GM12873 (cell line): ENCODE measurements around the gene ASIC4.

Source experiments
- CTCF ChIP-seq: IDR thresholded peaks from 2 replicates; pipeline ENCODE4 v1.5.1; 2012; ENCODE audit warnings: low read depth, mild to moderate bottlenecking, moderate library complexity, low read length, control low read depth; ENCODE audit not compliant: insufficient read depth; ENCODE audit errors: missing control alignments

Gene ASIC4

GRCh38 chr2:219545295-219545942 is 31.1 kb downstream of the ASIC4 start:
- no peak for TF ChIP-seq CTCF

- TF ChIP-seq CTCF = no peak
Observed at GRCh38 chr2:219545943-219546352, 31.7 kb downstream of the ASIC4 start.

GRCh38 chr2:219547621-219548020 is 33.3 kb downstream of the ASIC4 start:
- no peak for TF ChIP-seq CTCF

GRCh38 chr2:219548990-219549389 is 34.7 kb downstream of the ASIC4 start:
- no peak for TF ChIP-seq CTCF

GRCh38 chr2:219549619-219550018 is 35.3 kb downstream of the ASIC4 start:
- TF ChIP-seq CTCF = no peak

- no peak for TF ChIP-seq CTCF
Observed at GRCh38 chr2:219551441-219552381, 37.4 kb downstream of the ASIC4 start.

- TF ChIP-seq CTCF = no peak
Observed at GRCh38 chr2:219552382-219553167, 38.3 kb downstream of the ASIC4 start.
